ENCODE data around the gene PDPR. TPM values are rescaled to one million over a fixed set of nuclear protein-coding genes. Genes with fewer than 3 reads are reported as not detected.
"Not testable (repeated sequence)": the region's sequence is repeated elsewhere in the genome, so short reads cannot be mapped to it uniquely, and the experiment has no call there.

Gene PDPR
- total and polyA plus RNA-seq, 2 of the 8 experiments (the other 6 are each of a cell fraction or from before 2014, with no cell fraction given): 40.2 to 43.1 TPM

DNA sequence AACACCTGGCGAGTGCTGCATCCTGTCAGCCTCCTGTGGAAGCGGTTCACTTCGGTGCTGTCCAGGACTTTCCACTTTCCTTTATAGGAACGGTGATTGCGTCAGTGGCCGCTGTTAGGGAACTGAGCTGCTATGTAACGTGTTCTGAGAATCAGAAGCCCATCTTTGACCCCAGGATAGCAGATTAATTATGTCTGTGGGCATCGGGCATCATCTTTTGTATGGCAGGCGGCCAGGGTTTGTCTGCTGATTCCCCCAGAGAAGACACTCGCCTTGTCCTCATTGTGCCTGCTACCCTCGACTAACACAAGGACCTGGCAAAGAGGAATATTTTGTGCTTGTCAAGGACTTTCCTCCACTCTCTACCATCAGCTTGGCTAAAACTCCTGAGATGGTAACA lies 33.7 kb downstream of the PDPR start:
- H3K23me2 ChIP-seq (ENCODE audit: low read depth, low read length): not testable (repeated sequence)

DNA sequence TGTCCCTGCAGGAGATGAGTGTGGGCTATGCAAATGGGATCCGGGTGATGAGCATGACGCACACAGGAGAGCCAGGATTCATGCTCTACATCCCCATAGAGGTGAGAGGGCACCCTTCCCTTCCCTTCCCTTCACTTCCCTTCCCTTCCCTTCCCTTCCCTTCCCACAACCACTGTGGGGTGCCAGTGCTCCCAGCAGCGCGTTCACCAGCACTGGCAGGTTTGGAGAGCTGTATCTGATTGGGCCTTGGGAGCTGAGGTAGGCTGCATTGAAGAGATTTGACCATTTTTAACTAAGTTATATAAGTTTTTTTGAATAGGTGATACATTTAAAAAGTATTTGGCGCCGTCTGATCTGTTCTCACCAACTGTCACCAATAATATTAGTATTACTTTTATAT lies 34.3 kb downstream of the PDPR start:
- H4K5ac ChIP-seq (ENCODE audit: insufficient read length, low read depth, low read length); FAIRE-seq; H3K4me2 ChIP-seq (ENCODE audit: insufficient read depth in 1 of 2, low read depth in 2 of 2, low read length in 2 of 2); H3K9ac ChIP-seq (replicated peaks in 1 of 4; ENCODE audit: extremely low read depth in 1 of 4, low read depth in 3 of 4, low read length in 3 of 4); H3K18ac ChIP-seq (ENCODE audit: extremely low read depth, low read length); H3K56ac ChIP-seq (replicated peaks; ENCODE audit: insufficient read length, low read depth, low read length); H2BK15ac ChIP-seq (ENCODE audit: low read length); H3K14ac ChIP-seq (ENCODE audit: insufficient read length); H2BK20ac ChIP-seq (ENCODE audit: low read length); H3K4ac ChIP-seq (replicated peaks; ENCODE audit: insufficient read length, low read depth, low read length); H4K8ac ChIP-seq (ENCODE audit: extremely low read depth, insufficient read depth, low read length); H3K79me2 ChIP-seq (ENCODE audit: control insufficient read depth in 1 of 2, insufficient read depth in 2 of 2, low read length in 2 of 2); H2BK12ac ChIP-seq (ENCODE audit: low read depth, low read length); H3K9me3 ChIP-seq (ENCODE audit: insufficient read depth in 2 of 2, low read depth in 1 of 2, low read length in 1 of 2); H2AFZ ChIP-seq (ENCODE audit: low read length); DNase-seq (ENCODE audit: low read depth in 1 of 2, low spot score in 2 of 2); H2BK5ac ChIP-seq (ENCODE audit: low read depth, low read length); H2BK120ac ChIP-seq (replicated peaks; ENCODE audit: low read depth, low read length); CTCF ChIA-PET (ENCODE audit: partially characterized antibody); H4K20me1 ChIP-seq (replicated peaks in 1 of 2; ENCODE audit: control insufficient read depth in 1 of 2, insufficient read depth in 2 of 2, low read length in 2 of 2); H3K23ac ChIP-seq (ENCODE audit: insufficient read length); H2AK5ac ChIP-seq (ENCODE audit: low read depth, low read length); H3K79me1 ChIP-seq (ENCODE audit: low read depth, low read length); H3K4me3 ChIP-seq (ENCODE audit: extremely low read depth in 1 of 4, insufficient read depth in 2 of 4, low read depth in 3 of 4, low read length in 4 of 4); H3K23me2 ChIP-seq (ENCODE audit: low read depth, low read length); H3K27me3 ChIP-seq (replicated peaks in 1 of 4; ENCODE audit: control insufficient read depth in 3 of 4, extremely low read depth in 1 of 4, insufficient read depth in 3 of 4, low read length in 3 of 4); H4K91ac ChIP-seq (replicated peaks; ENCODE audit: insufficient read length, low read length); H3K27ac ChIP-seq (ENCODE audit: low read depth, low read length); H3K4me1 ChIP-seq (replicated peaks in 1 of 4; ENCODE audit: control insufficient read depth in 3 of 4, insufficient read depth in 4 of 4, low read length in 3 of 4): not testable (repeated sequence)
- POLR2A ChIA-PET (ENCODE audit: partially characterized antibody): interaction anchor here (0.6 kb wide), 2 partner anchors 32 to 133 kb away, joined by 3 read pairs; no protein-coding TSS in a partner anchor
- 93% methylated on average over 5 of the region's 6 CpGs; no CpG with 5 or more reads in 1 of the 2 experiments for WGBS, 2 experiments (ENCODE audit: extremely low coverage in 1 of 2, insufficient coverage in 1 of 2, insufficient read length in 1 of 2, insufficient replicate concordance in 2 of 2, low coverage in 1 of 2, low lambda C conversion rate in 2 of 2, missing lambda C conversion rate in 1 of 2)
- H3K36me3 ChIP-seq (ENCODE audit: control insufficient read depth in 2 of 4, insufficient read depth in 4 of 4, low read length in 3 of 4): peaks cover 26 to 59% (median 38%) of the 10 kb centered on the region in 4 experiments

More for the DNA sequence above, 33.7 kb downstream of the PDPR start:
- H2BK20ac ChIP-seq (ENCODE audit: low read length); H3K4me2 ChIP-seq (ENCODE audit: insufficient read depth in 1 of 2, low read depth in 2 of 2, low read length in 2 of 2); H2BK120ac ChIP-seq (replicated peaks; ENCODE audit: low read depth, low read length); H2AK5ac ChIP-seq (ENCODE audit: low read depth, low read length); H4K8ac ChIP-seq (ENCODE audit: extremely low read depth, insufficient read depth, low read length); H2AFZ ChIP-seq (ENCODE audit: low read length); H3K4me3 ChIP-seq (ENCODE audit: extremely low read depth in 1 of 4, insufficient read depth in 2 of 4, low read depth in 3 of 4, low read length in 4 of 4); H3K14ac ChIP-seq (ENCODE audit: insufficient read length); CTCF ChIA-PET (ENCODE audit: partially characterized antibody); DNase-seq (ENCODE audit: low read depth in 1 of 2, low spot score in 2 of 2); H2BK15ac ChIP-seq (ENCODE audit: low read length); H3K9ac ChIP-seq (replicated peaks in 1 of 4; ENCODE audit: extremely low read depth in 1 of 4, low read depth in 3 of 4, low read length in 3 of 4); POLR2A ChIA-PET (ENCODE audit: partially characterized antibody); H3K79me2 ChIP-seq (ENCODE audit: control insufficient read depth in 1 of 2, insufficient read depth in 2 of 2, low read length in 2 of 2); H3K56ac ChIP-seq (replicated peaks; ENCODE audit: insufficient read length, low read depth, low read length); H3K9me3 ChIP-seq (ENCODE audit: insufficient read depth in 2 of 2, low read depth in 1 of 2, low read length in 1 of 2); H3K4ac ChIP-seq (replicated peaks; ENCODE audit: insufficient read length, low read depth, low read length); H3K27ac ChIP-seq (ENCODE audit: low read depth, low read length); FAIRE-seq; H3K79me1 ChIP-seq (ENCODE audit: low read depth, low read length); H3K27me3 ChIP-seq (replicated peaks in 1 of 4; ENCODE audit: control insufficient read depth in 3 of 4, extremely low read depth in 1 of 4, insufficient read depth in 3 of 4, low read length in 3 of 4); H4K91ac ChIP-seq (replicated peaks; ENCODE audit: insufficient read length, low read length); H4K5ac ChIP-seq (ENCODE audit: insufficient read length, low read depth, low read length); H2BK12ac ChIP-seq (ENCODE audit: low read depth, low read length); H3K23ac ChIP-seq (ENCODE audit: insufficient read length); H2BK5ac ChIP-seq (ENCODE audit: low read depth, low read length); H4K20me1 ChIP-seq (replicated peaks in 1 of 2; ENCODE audit: control insufficient read depth in 1 of 2, insufficient read depth in 2 of 2, low read length in 2 of 2); H3K4me1 ChIP-seq (replicated peaks in 1 of 4; ENCODE audit: control insufficient read depth in 3 of 4, insufficient read depth in 4 of 4, low read length in 3 of 4); H3K18ac ChIP-seq (ENCODE audit: extremely low read depth, low read length): not testable (repeated sequence)
- WGBS, 2 experiments (ENCODE audit: extremely low coverage in 1 of 2, insufficient coverage in 1 of 2, insufficient read length in 1 of 2, insufficient replicate concordance in 2 of 2, low coverage in 1 of 2, low lambda C conversion rate in 2 of 2, missing lambda C conversion rate in 1 of 2): 87% methylated on average over 10 of the region's 11 CpGs; no CpG with 5 or more reads in 1 of the 2 experiments
- peaks cover 25 to 58% (median 37%) of the 10 kb centered on the region in 4 experiments for H3K36me3 ChIP-seq (ENCODE audit: control insufficient read depth in 2 of 4, insufficient read depth in 4 of 4, low read length in 3 of 4)
